Nephron (organoid): ENCODE data around the gene RAB4A.

Experiments
- H3K27ac Mint-ChIP-seq, 3 experiments: 2 replicates each; pipeline ENCODE4 v1.8.0; 2020; ENCODE audit warnings: mixed read lengths in 3 of 3, mild to moderate bottlenecking in 2 of 3, moderate library complexity in 1 of 3
- H3K27me3 Mint-ChIP-seq: 2 replicates; pipeline ENCODE4 v1.8.0; 2021; ENCODE audit warnings: low read depth, mild to moderate bottlenecking, moderate library complexity, mixed read lengths
- H3K36me3 Mint-ChIP-seq: 2 replicates; pipeline ENCODE4 v1.8.0; 2020; ENCODE audit warnings: low read depth, mixed read lengths
- H3K4me1 Mint-ChIP-seq: 2 replicates; pipeline ENCODE4 v1.8.0; 2020; ENCODE audit warnings: mixed read lengths
- H3K4me3 Mint-ChIP-seq, 3 experiments: 2 replicates each; pipeline ENCODE4 v1.8.0; 2020; ENCODE audit warnings: mild to moderate bottlenecking in 3 of 3, mixed read lengths in 3 of 3, moderate library complexity in 2 of 3
- H3K9me3 Mint-ChIP-seq: 2 replicates; pipeline ENCODE4 v1.8.0; 2020; ENCODE audit warnings: mixed read lengths
- CTCF ChIP-seq, 3 experiments: fragments of 200-600 bp; sonication (generic); IDR thresholded peaks; one replicate each; pipeline ENCODE4 v1.5.0; 2021; ENCODE audit warnings: antibody characterized with exemption in 3 of 3; ENCODE audit not compliant: unreplicated experiment in 3 of 3

RAB4A gene

GRCh38 chr1:229262239-229262638 lies 8.7 kb upstream of the RAB4A start:
- H3K27me3 Mint-ChIP-seq = no peaks in the 10 kb centered on the region
- H3K27ac Mint-ChIP-seq = no peak overlapping the region
- H3K9me3 Mint-ChIP-seq = peaks cover 17% of the 10 kb centered on the region
- H3K4me1 Mint-ChIP-seq = no peaks in the 10 kb centered on the region
- H3K36me3 Mint-ChIP-seq = peaks cover 23% of the 10 kb centered on the region
- no peak overlapping the region for H3K4me3 Mint-ChIP-seq
- TF ChIP-seq CTCF (IDR thresholded peaks at IDR 0.05; ENCODE audit: unreplicated experiment in 3 of 3) = no peak

- Mint-ChIP-seq H3K27me3 (no peaks in the 10 kb centered on the region), H3K27ac (no peak overlapping the region), H3K4me3 (no peak overlapping the region), H3K36me3 (peaks cover 27% of the 10 kb centered on the region), H3K4me1 (no peaks in the 10 kb centered on the region), H3K9me3 (peaks cover 21% of the 10 kb centered on the region)
- TF ChIP-seq CTCF (IDR thresholded peaks at IDR 0.05; ENCODE audit: unreplicated experiment in 3 of 3) = no peak
These were observed 7.7 kb upstream of the RAB4A start for GRCh38 chr1:229263254-229263653.

- Mint-ChIP-seq H3K27ac (no peak overlapping the region), H3K4me1 (no peaks in the 10 kb centered on the region), H3K9me3 (peaks cover 21% of the 10 kb centered on the region), H3K36me3 (peaks cover 27% of the 10 kb centered on the region), H3K27me3 (no peaks in the 10 kb centered on the region), H3K4me3 (no peak overlapping the region)
- no peak for TF ChIP-seq CTCF (IDR thresholded peaks at IDR 0.05; ENCODE audit: unreplicated experiment in 3 of 3)
These were observed 6.8 kb upstream of the RAB4A start for GRCh38 chr1:229264068-229264467.

GRCh38 chr1:229264487-229264886 lies 6.4 kb upstream of the RAB4A start:
- TF ChIP-seq CTCF (IDR thresholded peaks at IDR 0.05; ENCODE audit: unreplicated experiment in 3 of 3) = no peak
- no peak overlapping the region for H3K27ac Mint-ChIP-seq

GRCh38 chr1:229266274-229266673 lies 4.6 kb upstream of the RAB4A start:
- no peak overlapping the region for H3K27ac Mint-ChIP-seq
- TF ChIP-seq CTCF (IDR thresholded peaks at IDR 0.05; ENCODE audit: unreplicated experiment in 3 of 3) = no peak
- peaks cover 21% of the 10 kb centered on the region for H3K9me3 Mint-ChIP-seq
- no peaks in the 10 kb centered on the region for H3K4me1 Mint-ChIP-seq
- H3K4me3 Mint-ChIP-seq = no peak overlapping the region
- H3K36me3 Mint-ChIP-seq = peaks cover 27% of the 10 kb centered on the region
- H3K27me3 Mint-ChIP-seq = no peaks in the 10 kb centered on the region

More at GRCh38 chr1:229264487-229264886, 6.4 kb upstream of the RAB4A start:
- H3K4me3 Mint-ChIP-seq = no peak overlapping the region
- no peaks in the 10 kb centered on the region for H3K27me3 Mint-ChIP-seq
- H3K9me3 Mint-ChIP-seq = peaks cover 21% of the 10 kb centered on the region
- H3K4me1 Mint-ChIP-seq = no peaks in the 10 kb centered on the region
- H3K36me3 Mint-ChIP-seq = peaks cover 27% of the 10 kb centered on the region

- Mint-ChIP-seq H3K9me3 (peaks cover 23% of the 10 kb centered on the region), H3K36me3 (peaks cover 27% of the 10 kb centered on the region), H3K4me1 (peaks cover 6% of the 10 kb centered on the region), H3K27ac (no peak overlapping the region), H3K27me3 (no peaks in the 10 kb centered on the region), H3K4me3 (peak overlapping the region in 2 of 3 experiments; percentile 18 to 44)
- TF ChIP-seq CTCF (IDR thresholded peaks at IDR 0.05; ENCODE audit: unreplicated experiment in 3 of 3) = no peak
These were observed 3.9 kb upstream of the RAB4A start for GRCh38 chr1:229266832-229267500.
